Neutrophil (primary cell): ENCODE results near the gene TTC8.

ENCODE experiments used
- H3K27ac ChIP-seq: fragments of 200-600 bp; sonication (generic); 2 replicates; pipeline ENCODE4 v1.5.1; 2016; ENCODE audit warnings: mild to moderate bottlenecking, moderate library complexity
- H3K27me3 ChIP-seq: fragments of 200-600 bp; sonication (generic); 2 replicates; pipeline ENCODE4 v1.6.0; 2016; ENCODE audit warnings: mild to moderate bottlenecking
- H3K36me3 ChIP-seq: fragments of 200-600 bp; sonication (generic); 2 replicates; pipeline ENCODE4 v1.5.1; 2017
- H3K4me1 ChIP-seq, 2 experiments: fragments of 200-600 bp in 1 of 2; sonication (generic) in 1 of 2; 1 replicate in 1 of 2; 2 replicates in 1 of 2; pipeline versions ENCODE4 v1.5.1 to v1.6.1; 2013 to 2016; ENCODE audit warnings: low read depth in 1 of 2, low read length in 1 of 2, mild to moderate bottlenecking in 1 of 2, moderate library complexity in 1 of 2; ENCODE audit not compliant: control insufficient read depth in 1 of 2, insufficient read depth in 1 of 2
- H3K4me3 ChIP-seq, 2 experiments: fragments of 200-600 bp in 1 of 2; sonication (generic) in 1 of 2; 1 replicate in 1 of 2; 2 replicates in 1 of 2; pipeline ENCODE4 v1.5.1; 2013 to 2016; ENCODE audit warnings: low read depth in 1 of 2, low read length in 1 of 2, mild to moderate bottlenecking in 1 of 2, moderate library complexity in 1 of 2
- H3K9me3 ChIP-seq: fragments of 200-600 bp; sonication (generic); 2 replicates; pipeline ENCODE4 v1.5.1; 2016
- TF ChIP-seq, protein P1 (sequence below): fragments of 200-600 bp; sonication (generic); IDR thresholded peaks from 2 replicates; pipeline ENCODE4 v1.5.1; 2016; ENCODE audit warnings: antibody characterized with exemption

The TTC8 gene

DNA sequence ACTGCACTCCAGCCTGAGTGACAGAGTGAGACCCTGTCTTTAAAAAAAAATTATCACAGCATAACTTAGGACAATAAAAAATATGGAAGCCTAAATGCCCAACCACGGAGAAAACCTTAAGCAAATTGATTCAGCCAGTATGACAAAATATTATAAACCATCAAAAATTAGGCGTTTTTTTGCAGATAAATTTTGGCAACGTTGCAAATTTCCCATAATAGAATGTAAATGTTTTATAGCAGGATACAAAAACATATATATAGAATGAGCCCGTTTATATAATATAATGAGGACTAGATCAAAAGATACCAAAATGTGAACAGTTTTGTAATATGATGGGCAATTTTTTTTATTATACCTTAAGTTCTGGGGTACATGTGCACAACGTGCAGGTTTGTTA is 24.9 kb upstream of the TTC8 start:
- Histone ChIP-seq H3K4me1 (peaks cover 2 to 3% of the 10 kb centered on the region in 2 experiments), H3K9me3 (no peaks in the 10 kb centered on the region), H3K27ac (no peak overlapping the region), H3K4me3 (no peak overlapping the region), H3K36me3 (no peaks in the 10 kb centered on the region), H3K27me3 (peaks cover 35% of the 10 kb centered on the region)
- TF ChIP-seq, protein P1, sequence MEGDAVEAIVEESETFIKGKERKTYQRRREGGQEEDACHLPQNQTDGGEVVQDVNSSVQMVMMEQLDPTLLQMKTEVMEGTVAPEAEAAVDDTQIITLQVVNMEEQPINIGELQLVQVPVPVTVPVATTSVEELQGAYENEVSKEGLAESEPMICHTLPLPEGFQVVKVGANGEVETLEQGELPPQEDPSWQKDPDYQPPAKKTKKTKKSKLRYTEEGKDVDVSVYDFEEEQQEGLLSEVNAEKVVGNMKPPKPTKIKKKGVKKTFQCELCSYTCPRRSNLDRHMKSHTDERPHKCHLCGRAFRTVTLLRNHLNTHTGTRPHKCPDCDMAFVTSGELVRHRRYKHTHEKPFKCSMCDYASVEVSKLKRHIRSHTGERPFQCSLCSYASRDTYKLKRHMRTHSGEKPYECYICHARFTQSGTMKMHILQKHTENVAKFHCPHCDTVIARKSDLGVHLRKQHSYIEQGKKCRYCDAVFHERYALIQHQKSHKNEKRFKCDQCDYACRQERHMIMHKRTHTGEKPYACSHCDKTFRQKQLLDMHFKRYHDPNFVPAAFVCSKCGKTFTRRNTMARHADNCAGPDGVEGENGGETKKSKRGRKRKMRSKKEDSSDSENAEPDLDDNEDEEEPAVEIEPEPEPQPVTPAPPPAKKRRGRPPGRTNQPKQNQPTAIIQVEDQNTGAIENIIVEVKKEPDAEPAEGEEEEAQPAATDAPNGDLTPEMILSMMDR, result no peak

DNA sequence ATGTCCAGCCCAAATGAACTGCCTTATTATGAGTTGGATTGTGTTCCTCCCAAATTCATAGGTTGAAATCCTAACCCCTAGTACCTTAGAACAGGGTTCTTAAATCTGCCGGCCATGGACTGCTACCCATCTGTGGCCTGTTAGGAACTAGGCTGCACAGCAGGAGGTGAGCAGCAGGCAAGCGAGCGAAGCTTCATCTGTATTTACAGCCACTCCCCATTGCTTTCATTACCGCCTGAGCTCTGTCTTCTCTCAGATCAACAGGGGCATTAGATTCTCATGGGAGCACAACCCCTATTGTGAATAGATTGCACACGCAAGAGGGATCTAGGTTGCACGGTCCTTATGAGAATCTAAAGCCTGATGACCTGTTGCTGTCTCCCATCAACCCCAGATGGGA is 21.9 kb upstream of the TTC8 start:
- TF ChIP-seq, protein P1, result no peak
- Histone ChIP-seq H3K4me1 (peaks cover 2 to 3% of the 10 kb centered on the region in 2 experiments), H3K4me3 (no peak overlapping the region), H3K36me3 (no peaks in the 10 kb centered on the region), H3K27me3 (peaks cover 24% of the 10 kb centered on the region), H3K9me3 (no peaks in the 10 kb centered on the region), H3K27ac (no peak overlapping the region)

DNA sequence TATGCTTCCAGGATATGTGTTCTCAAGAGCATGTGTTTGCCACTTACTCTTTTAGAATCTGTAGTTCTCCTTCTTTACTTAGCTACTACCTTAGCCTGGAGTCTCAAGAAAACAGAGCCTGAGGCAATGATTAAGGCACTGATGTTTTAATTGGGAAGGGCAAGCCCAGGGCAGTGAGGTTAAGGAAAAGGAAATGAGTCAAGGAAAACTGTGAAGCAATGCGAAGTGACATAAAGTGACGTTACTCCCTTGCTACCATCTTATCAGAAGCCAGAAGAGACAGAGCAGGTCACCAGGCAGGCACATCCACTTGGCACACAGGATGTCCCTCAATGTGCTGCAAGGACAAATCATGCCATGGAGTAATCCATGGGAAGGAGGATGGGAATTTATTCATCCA is 20.4 kb upstream of the TTC8 start:
- TF ChIP-seq, protein P1, result no peak
- H3K4me1 ChIP-seq, result peaks cover 2 to 3% of the 10 kb centered on the region in 2 experiments

DNA sequence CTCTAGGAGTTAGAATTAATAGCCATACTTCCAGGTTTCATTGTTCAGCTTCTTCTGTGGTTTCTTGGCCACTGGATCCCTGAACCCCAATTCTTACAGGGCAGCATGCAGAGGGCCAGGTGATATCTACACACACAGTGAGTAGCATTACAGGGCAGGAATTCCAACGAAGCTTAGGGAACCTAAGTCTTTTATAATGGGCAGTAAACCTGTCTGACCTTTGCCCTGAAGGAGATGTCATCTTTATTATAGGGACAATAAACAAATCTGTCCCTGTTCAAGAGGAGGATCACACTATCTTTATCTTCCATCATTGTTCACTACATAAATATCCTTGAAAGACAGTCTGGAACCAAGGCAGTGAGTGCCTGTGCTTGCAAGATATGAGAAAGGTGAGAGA is 20.0 kb upstream of the TTC8 start:
- Histone ChIP-seq H3K36me3 (no peaks in the 10 kb centered on the region), H3K4me1 (peaks cover 2 to 3% of the 10 kb centered on the region in 2 experiments), H3K27me3 (peaks cover 6% of the 10 kb centered on the region), H3K27ac (no peak overlapping the region), H3K9me3 (no peaks in the 10 kb centered on the region), H3K4me3 (no peak overlapping the region)
- TF ChIP-seq, protein P1, result no peak

More for the DNA sequence above, 20.4 kb upstream of the TTC8 start:
- Histone ChIP-seq H3K4me3 (no peak overlapping the region), H3K9me3 (no peaks in the 10 kb centered on the region), H3K27me3 (peaks cover 10% of the 10 kb centered on the region), H3K27ac (no peak overlapping the region), H3K36me3 (no peaks in the 10 kb centered on the region)

DNA sequence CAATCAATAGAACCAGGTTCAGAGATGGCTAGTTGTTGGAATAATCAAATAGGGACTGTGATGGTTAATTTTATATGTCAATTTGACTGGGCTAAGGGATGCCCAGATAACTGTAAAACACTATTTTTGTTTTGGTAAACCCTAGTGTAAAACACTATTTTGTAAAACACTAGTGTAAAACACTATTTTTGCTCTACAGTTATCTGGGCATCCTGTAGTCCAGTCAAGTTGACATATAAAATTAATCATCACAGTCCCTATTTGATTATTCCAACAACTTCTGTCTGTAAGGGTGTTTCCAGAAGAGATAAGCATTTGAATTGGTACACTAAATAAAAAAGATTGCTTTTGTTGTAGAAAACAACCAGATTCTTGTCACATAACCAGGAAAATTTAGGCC is 16.1 kb upstream of the TTC8 start:
- H3K4me3 ChIP-seq, result no peak overlapping the region
- no peaks in the 10 kb centered on the region for H3K9me3 ChIP-seq
- no peaks in the 10 kb centered on the region for H3K27me3 ChIP-seq
- TF ChIP-seq, protein P1, result no peak
- H3K27ac ChIP-seq, result no peak overlapping the region
- peaks cover 2 to 3% of the 10 kb centered on the region in 2 experiments for H3K4me1 ChIP-seq
- no peaks in the 10 kb centered on the region for H3K36me3 ChIP-seq

DNA sequence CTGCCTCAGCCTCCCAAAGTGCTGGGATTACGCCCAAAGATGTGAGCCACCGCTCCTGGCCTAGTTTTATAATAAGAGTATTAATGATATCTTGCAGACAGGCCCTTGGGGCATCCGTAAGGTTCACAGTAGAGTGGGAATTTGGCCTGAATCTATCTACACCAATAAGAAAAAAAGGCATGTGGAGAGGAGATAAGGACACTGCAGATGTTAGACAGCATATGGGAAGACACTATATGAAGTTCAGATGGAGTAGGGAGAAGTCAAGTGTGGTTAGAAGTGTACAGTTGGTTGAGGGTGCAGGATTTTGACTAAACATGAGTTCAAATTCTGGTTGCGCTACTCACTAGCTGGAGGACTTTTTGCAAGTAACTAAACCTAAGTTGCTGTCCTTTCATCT is 8.5 kb upstream of the TTC8 start:
- no peaks in the 10 kb centered on the region for H3K27me3 ChIP-seq
- no peaks in the 10 kb centered on the region for H3K4me1 ChIP-seq
- no peaks in the 10 kb centered on the region for H3K36me3 ChIP-seq
- no peak overlapping the region for H3K4me3 ChIP-seq
- TF ChIP-seq, protein P1, result no peak
- H3K9me3 ChIP-seq, result no peaks in the 10 kb centered on the region
- H3K27ac ChIP-seq, result no peak overlapping the region
